HepG2 (cell line): Measurements from ENCODE around the gene SMURF2.

Source experiments
- ATF3 ChIP-seq: sonication (generic); formaldehyde crosslinking; IDR thresholded peaks from 2 replicates; pipeline ENCODE4 v1.4.0; 2020; ENCODE audit warnings: missing genetic modification reagents
- NR2F2 ChIP-seq: IDR thresholded peaks from 2 replicates; pipeline ENCODE4 v1.6.1; 2012; ENCODE audit warnings: low read depth, inconsistent platforms, borderline replicate concordance
- POGZ ChIP-seq: sonication (generic); formaldehyde crosslinking; IDR thresholded peaks from 2 replicates; pipeline ENCODE4 v1.4.0; 2020; ENCODE audit warnings: mild to moderate bottlenecking, missing genetic modification reagents
- REST ChIP-seq, 2 experiments: IDR thresholded peaks; 2 replicates each; pipeline ENCODE4 v1.6.1; 2011 to 2012; ENCODE audit warnings: low read length in 2 of 2, borderline replicate concordance in 1 of 2, low read depth in 1 of 2, mild to moderate bottlenecking in 1 of 2, moderate library complexity in 1 of 2
- SNAI1 ChIP-seq: sonication (generic); formaldehyde crosslinking; IDR thresholded peaks from 2 replicates; pipeline ENCODE4 v1.5.0; 2020; ENCODE audit warnings: mild to moderate bottlenecking, missing genetic modification reagents, borderline replicate concordance
- TAF1 ChIP-seq: sonication (generic); formaldehyde crosslinking; IDR thresholded peaks from 2 replicates; pipeline ENCODE4 v1.4.0; 2020; ENCODE audit warnings: missing genetic modification reagents
- ZFYVE20 ChIP-seq: sonication (generic); formaldehyde crosslinking; IDR thresholded peaks from 2 replicates; pipeline ENCODE4 v1.8.0; 2023; ENCODE audit warnings: low read depth, mild to moderate bottlenecking, moderate library complexity, missing genetic modification reagents, borderline replicate concordance
- ZNF598 ChIP-seq: sonication (generic); formaldehyde crosslinking; IDR thresholded peaks from 2 replicates; pipeline ENCODE4 v1.5.1; 2020; ENCODE audit warnings: mild to moderate bottlenecking, missing genetic modification reagents, borderline replicate concordance
- TF ChIP-seq, protein P1 (sequence below): sonication (generic); formaldehyde crosslinking; IDR thresholded peaks from 2 replicates; pipeline ENCODE4 v1.8.0; 2022; ENCODE audit warnings: missing genetic modification reagents, mild to moderate bottlenecking, borderline replicate concordance
- TF ChIP-seq, protein P2 (sequence below), 2 experiments: sonication (generic) in 1 of 2; formaldehyde crosslinking in 1 of 2; IDR thresholded peaks; 2 replicates each; pipeline versions ENCODE4 v1.4.0 to v1.6.1; 2018 to 2020; ENCODE audit warnings: missing genetic modification reagents in 2 of 2, borderline replicate concordance in 1 of 2, low read depth in 1 of 2, mild to moderate bottlenecking in 1 of 2, missing biosample characterization in 1 of 2
- TF ChIP-seq, protein P3 (sequence below): sonication (generic); formaldehyde crosslinking; IDR thresholded peaks from 2 replicates; pipeline ENCODE4 v1.5.0; 2020; ENCODE audit warnings: mild to moderate bottlenecking, missing genetic modification reagents, moderate library complexity
- TF ChIP-seq, protein P4 (sequence below), 2 experiments: fragments of 450-650 bp in 1 of 2; sonication (generic) in 1 of 2; formaldehyde crosslinking in 1 of 2; IDR thresholded peaks; 2 replicates each; pipeline versions ENCODE4 v1.6.1 to v1.8.0; 2016 to 2022; ENCODE audit warnings: antibody characterized with exemption in 1 of 2, mild to moderate bottlenecking in 1 of 2, missing genetic modification reagents in 1 of 2

GRCh38 chr17:64496786-64497564 is 165.1 kb downstream of the SMURF2 start, which contains the start of gene POLG2:
- TF ChIP-seq, protein P1, sequence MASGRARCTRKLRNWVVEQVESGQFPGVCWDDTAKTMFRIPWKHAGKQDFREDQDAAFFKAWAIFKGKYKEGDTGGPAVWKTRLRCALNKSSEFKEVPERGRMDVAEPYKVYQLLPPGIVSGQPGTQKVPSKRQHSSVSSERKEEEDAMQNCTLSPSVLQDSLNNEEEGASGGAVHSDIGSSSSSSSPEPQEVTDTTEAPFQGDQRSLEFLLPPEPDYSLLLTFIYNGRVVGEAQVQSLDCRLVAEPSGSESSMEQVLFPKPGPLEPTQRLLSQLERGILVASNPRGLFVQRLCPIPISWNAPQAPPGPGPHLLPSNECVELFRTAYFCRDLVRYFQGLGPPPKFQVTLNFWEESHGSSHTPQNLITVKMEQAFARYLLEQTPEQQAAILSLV (CRISPR knock-in tag) = no peak
- TF ChIP-seq ATF3 (CRISPR knock-in tag) = 0 out of 2 replicates have a peak, but pooled peaks have one; percentile 9
- peak; percentile 84 for TF ChIP-seq POGZ
- TF ChIP-seq TAF1 (CRISPR knock-in tag) = peak; percentile 91
- peak; percentile 88; the same call in 1 of the 2 replicates for TF ChIP-seq SNAI1 (CRISPR knock-in tag)
- TF ChIP-seq, protein P2, sequence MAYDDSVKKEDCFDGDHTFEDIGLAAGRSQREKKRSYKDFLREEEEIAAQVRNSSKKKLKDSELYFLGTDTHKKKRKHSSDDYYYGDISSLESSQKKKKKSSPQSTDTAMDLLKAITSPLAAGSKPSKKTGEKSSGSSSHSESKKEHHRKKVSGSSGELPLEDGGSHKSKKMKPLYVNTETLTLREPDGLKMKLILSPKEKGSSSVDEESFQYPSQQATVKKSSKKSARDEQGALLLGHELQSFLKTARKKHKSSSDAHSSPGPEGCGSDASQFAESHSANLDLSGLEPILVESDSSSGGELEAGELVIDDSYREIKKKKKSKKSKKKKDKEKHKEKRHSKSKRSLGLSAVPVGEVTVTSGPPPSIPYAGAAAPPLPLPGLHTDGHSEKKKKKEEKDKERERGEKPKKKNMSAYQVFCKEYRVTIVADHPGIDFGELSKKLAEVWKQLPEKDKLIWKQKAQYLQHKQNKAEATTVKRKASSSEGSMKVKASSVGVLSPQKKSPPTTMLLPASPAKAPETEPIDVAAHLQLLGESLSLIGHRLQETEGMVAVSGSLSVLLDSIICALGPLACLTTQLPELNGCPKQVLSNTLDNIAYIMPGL (CRISPR knock-in tag; IDR thresholded peaks at IDR 0.05; ENCODE audit: borderline replicate concordance in 1 of 2, low read depth in 1 of 2) = peak; percentile 81 to 93
- TF ChIP-seq ZFYVE20 (CRISPR knock-in tag) = peak; percentile 75; the same call in 1 of the 2 replicates
- TF ChIP-seq, protein P3, sequence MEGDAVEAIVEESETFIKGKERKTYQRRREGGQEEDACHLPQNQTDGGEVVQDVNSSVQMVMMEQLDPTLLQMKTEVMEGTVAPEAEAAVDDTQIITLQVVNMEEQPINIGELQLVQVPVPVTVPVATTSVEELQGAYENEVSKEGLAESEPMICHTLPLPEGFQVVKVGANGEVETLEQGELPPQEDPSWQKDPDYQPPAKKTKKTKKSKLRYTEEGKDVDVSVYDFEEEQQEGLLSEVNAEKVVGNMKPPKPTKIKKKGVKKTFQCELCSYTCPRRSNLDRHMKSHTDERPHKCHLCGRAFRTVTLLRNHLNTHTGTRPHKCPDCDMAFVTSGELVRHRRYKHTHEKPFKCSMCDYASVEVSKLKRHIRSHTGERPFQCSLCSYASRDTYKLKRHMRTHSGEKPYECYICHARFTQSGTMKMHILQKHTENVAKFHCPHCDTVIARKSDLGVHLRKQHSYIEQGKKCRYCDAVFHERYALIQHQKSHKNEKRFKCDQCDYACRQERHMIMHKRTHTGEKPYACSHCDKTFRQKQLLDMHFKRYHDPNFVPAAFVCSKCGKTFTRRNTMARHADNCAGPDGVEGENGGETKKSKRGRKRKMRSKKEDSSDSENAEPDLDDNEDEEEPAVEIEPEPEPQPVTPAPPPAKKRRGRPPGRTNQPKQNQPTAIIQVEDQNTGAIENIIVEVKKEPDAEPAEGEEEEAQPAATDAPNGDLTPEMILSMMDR = peak; percentile 79
- peak; percentile 86 for TF ChIP-seq ZNF598
- TF ChIP-seq REST (IDR thresholded peaks at IDR 0.05; ENCODE audit: borderline replicate concordance in 1 of 2, low read depth in 1 of 2, low read length in 2 of 2) = 0 out of 4 replicates have a peak, but pooled peaks of 1 of the 2 experiments have one; percentile 45
- TF ChIP-seq, protein P4, sequence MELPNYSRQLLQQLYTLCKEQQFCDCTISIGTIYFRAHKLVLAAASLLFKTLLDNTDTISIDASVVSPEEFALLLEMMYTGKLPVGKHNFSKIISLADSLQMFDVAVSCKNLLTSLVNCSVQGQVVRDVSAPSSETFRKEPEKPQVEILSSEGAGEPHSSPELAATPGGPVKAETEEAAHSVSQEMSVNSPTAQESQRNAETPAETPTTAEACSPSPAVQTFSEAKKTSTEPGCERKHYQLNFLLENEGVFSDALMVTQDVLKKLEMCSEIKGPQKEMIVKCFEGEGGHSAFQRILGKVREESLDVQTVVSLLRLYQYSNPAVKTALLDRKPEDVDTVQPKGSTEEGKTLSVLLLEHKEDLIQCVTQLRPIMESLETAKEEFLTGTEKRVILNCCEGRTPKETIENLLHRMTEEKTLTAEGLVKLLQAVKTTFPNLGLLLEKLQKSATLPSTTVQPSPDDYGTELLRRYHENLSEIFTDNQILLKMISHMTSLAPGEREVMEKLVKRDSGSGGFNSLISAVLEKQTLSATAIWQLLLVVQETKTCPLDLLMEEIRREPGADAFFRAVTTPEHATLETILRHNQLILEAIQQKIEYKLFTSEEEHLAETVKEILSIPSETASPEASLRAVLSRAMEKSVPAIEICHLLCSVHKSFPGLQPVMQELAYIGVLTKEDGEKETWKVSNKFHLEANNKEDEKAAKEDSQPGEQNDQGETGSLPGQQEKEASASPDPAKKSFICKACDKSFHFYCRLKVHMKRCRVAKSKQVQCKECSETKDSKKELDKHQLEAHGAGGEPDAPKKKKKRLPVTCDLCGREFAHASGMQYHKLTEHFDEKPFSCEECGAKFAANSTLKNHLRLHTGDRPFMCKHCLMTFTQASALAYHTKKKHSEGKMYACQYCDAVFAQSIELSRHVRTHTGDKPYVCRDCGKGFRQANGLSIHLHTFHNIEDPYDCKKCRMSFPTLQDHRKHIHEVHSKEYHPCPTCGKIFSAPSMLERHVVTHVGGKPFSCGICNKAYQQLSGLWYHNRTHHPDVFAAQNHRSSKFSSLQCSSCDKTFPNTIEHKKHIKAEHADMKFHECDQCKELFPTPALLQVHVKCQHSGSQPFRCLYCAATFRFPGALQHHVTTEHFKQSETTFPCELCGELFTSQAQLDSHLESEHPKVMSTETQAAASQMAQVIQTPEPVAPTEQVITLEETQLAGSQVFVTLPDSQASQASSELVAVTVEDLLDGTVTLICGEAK (IDR thresholded peaks at IDR 0.05) = 0 out of 2 replicates have a peak, but pooled peaks have one; percentile 1
- TF ChIP-seq, protein P4 (CRISPR knock-in tag; IDR thresholded peaks at IDR 0.05) = peak; percentile 92
- TF ChIP-seq NR2F2 = peak; percentile 57; the same call in 1 of the 2 replicates
